Measurements from ENCODE around the gene PSME2.

DNA sequence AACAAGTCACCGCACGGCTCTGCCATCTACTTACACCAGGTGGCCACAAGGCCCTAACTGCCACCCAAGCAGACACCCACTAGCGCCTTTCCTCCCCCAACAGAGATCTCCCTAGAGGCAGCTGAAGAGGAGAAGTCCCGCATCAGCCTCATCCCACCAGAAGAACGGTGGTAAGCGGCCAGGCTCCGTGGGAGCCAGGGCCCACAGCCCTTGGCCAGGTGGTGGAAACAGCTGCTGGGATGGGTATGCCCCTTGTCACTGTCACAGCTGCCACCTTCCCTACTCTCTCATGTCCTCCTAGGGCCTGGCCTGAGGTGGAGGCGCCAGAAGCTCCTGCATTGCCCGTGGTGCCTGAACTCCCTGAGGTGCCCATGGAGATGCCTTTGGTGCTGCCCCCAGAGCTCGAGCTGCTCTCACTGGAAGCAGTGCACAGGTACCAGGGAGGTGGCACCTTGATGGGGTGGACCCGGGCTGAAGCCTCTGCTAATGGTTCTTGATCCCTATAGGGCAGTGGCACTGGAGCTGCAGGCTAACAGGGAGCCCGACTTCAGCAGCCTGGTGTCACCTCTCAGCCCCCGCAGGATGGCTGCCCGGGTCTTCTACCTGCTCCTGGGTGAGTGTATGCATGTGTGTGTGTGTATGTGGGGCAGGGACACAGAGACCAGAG is 33.0 kb upstream of the PSME2 start:
- TF ChIP-seq CTCF (conservative IDR thresholded peaks at IDR 0.05; ENCODE audit: low read length): no peak
- no peak for TF ChIP-seq EZH2phosphoT487 (IDR thresholded peaks at IDR 0.05; ENCODE audit: borderline replicate concordance, low read depth, low read length)
